MV-4-11 (cell line): ENCODE measurements around the gene PLEK.
A peak's percentile ranks its signal among the peaks of the same experiment; 100 is the strongest.
"Not testable (repeated sequence)": the region's sequence is repeated elsewhere in the genome, so short reads cannot be mapped to it uniquely, and the experiment has no call there.

Experiments
- DNase-seq: peaks from one replicate; lab custom pipeline; 2025; lab: John Stamatoyannopoulos, UW

Gene PLEK

DNA sequence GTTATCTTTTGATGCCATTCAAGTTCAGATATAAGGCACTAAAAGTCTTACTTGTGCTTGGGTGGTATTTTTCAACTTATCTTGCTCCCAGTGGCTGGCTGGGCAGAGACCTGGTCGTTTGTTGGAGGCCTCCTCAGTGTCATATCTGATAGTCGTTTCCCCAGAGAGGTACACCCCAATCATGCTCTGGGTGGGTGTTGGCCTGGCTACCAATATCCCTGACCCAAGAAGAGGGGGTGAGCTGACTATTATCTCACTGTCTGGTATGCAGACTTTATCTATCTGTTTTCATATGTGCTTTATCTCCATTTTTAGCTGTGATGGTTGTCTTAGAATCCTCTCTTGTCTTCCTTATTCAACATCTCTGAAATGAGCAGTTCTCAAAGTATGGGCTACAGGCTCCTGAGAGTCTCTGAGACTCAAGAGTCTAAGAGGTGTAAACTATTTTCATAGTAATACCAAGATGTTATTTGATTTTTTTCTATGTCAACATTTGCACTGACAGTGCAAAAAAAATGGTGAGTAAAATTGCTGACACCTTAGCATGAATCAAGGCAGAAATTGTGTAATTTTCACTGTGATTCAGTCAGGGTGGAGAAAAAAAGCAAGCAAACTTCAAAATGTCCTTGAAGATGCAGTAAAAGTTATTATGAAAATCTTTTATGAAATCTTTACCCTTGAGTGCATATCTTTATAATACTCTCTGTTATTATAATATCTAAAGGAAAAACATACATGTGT is 12.3 kb upstream of the PLEK start:
- no peak for DNase-seq

DNA sequence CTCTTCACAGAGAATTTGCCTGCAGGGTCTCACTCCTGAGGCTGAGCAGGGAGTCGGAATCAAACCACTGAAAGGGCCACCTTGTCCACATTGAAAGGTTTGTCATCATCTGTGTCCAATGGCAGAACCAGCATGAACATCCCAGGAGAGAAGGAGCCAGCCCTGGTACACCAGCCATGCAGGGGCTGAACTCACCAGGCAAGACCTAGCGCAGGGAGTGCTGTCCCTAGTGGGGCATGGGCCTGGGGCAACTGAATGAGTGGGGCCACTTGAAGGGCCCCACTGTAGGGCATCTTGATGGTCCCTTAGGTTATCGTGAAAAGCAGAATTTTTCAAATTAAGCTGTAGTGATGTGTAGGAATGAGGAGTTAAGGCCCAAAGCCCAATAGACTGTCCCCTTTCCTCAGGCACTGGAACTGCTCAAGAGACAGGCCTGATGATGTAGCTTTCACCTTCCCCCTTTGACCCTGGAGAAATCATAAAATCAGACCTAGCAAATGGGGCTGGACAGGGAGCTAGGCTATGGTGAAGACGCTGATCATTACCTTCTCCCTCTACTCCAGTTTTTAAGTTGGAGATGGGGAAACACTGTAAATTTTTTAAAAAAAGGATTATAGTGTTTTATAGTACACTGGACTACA is 8.4 kb upstream of the PLEK start:
- DNase-seq, result no peak

DNA sequence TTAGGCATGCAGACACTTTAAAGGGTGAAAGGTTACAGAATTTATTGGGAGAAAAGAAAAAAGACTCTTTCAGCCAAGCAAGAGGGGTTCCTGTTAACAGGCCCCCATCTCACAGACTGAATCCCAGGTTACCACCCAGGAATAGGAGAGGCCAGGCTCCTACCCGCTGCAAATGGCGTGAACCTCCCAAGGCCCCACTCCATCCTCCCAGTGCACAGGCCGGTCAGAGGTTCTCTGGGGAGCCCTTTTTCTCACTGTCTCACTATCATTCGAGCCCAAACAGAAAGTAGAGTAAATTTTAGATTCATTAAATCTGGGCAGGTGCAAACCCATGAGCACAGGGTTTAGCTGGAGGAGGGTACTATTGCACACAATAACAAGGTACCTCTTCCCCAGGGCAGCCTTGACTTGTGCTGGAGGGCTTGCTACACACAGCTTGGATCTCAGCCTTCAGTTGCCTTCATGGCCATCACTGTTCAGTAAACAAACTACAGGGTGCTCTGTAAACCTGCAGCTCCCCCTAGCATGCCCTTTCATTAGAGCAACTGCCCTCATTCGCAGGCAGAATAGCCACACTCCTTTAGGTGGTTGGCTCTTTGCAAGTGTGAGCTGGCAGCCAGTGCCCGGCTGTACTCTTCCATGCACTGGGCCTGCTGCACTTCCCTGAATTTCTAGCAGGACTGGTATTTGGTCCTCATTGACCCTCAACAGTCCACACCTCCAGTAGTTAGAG is 7.3 kb upstream of the PLEK start:
- DNase-seq, result peak; percentile 45

DNA sequence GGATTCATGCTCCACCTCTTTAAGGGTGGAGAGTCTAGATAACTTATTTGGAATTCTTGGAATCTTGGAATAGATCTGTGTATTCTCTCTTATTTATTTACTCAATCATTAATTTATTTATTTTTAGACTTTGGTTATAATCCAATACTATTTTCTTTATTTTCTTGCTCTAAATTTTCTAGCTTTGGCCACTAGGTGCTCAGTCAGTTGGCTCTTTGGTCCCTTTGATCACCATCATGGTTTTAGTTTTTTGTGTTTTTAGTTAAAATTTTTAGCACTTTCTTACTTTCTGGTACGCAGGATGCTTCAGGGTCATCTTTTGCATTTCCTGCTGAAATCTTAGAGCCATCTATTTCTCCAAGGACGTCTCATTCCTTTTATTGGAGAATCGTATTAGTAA is 5.2 kb upstream of the PLEK start:
- DNase-seq, result no peak

DNA sequence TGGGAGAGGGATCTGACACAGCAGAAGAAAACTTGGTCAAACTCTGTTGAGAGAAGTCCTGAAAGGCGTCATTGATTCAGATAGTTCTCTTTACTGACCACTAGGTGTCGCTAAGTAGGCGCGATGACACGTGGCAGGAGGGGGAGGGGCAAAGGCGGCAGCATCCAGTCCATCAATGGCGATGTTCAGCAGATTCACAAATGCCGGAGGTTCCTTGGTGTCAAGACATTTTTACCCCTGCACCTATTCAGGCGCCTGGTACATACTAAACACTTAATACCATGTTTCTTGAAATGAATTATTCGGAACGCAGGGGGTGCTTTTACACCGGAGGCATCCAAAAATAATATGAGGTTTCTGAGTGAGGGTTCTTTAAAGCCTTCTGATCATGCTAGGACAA is 3.0 kb upstream of the PLEK start:
- DNase-seq, result peak; percentile 81

DNA sequence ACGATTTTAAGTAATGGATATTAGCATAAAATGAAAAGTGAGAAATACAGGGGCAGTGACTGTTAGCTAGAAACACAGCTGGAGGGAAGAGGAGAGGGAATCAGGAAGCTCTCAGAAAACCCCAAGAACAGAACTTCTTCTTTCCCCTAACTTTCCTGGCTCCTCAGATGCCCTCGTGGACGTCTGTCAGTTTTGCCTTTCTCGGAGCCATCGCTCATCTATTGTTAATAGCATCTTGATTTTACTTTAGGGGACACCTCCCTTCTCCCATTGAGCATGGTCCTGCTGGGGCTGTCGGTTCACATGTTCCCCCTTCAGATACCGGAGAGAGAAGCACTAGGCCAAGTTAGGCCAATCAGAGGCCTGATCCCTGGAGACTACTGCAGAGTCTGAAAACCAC is 2.3 kb upstream of the PLEK start:
- DNase-seq, result peak; percentile 66

DNA sequence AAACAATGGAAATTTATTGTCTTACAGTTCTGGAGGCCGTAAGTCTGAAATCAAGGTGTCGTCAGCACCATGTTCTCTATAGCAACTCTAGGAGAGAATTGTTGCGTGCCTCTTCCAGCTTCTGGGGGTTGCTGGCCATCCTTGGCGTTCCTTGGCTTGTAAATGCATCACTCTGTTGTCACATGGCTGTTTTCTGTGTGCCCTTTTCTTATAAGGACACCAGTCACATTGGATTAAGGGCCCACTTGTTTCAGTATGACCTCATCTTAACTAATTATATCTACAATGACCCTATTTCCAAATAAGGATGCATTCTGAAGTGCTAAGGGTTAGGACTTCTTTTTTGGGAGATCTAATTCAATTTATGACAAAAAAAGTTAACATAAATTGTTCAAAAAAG is 1.4 kb upstream of the PLEK start:
- peak; percentile 61 for DNase-seq

DNA sequence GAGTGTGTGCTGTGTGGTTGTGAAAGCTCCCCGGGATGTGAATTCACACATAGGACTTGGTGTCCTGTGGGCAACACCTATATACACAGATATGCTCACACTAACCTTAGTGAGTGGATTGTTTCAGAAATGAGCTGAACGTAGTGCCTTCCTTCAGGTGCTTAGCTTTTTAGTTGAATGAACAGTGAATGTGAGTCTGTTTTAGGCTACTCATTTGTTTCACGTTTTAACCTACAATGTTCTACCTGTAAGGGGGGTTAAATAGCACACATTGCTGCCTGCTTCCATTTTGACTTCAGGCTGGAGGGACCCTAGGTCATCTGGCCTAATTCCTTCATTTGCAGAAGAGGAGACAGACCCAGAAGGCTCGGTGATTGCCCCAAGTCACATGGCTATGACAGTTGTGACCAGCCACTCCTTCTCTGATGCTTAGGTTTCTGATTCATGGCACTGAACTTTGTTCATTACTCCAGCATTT is 1.0 kb downstream of the PLEK start:
- DNase-seq, result peak; percentile 56

DNA sequence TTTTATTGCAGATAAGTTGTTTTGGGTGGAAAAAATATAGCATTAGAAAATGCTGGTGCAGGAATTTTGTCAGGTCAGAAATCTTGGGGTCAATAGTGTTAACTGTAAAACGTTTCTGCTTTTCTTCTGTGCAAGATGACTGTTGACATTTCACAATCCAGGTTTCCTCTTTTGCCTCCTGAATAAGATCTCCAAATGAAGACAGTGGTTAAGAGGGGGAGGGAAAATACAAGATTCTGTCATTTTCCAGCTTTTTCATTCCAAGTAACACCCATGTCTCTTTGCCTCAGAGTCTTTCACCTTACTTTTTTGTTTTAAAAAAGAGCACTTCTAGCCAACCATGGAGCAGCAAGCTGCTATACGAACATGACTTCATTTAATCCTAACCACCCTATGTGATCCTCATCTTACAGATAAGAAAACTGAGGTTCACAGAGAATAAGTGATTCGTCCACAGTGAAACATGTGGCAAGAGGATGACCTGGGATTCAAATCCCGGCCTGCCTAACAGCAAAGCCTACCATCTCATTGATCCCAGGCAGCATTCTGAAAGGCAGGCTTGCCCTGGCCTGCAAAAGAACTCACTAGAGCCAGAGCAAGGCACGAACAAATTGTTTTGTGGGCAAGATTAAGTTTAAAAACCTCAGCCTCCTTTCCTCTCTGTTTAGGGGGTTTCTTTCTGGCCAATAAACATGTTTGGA is 3.0 kb downstream of the PLEK start:
- peak; percentile 91 for DNase-seq

DNA sequence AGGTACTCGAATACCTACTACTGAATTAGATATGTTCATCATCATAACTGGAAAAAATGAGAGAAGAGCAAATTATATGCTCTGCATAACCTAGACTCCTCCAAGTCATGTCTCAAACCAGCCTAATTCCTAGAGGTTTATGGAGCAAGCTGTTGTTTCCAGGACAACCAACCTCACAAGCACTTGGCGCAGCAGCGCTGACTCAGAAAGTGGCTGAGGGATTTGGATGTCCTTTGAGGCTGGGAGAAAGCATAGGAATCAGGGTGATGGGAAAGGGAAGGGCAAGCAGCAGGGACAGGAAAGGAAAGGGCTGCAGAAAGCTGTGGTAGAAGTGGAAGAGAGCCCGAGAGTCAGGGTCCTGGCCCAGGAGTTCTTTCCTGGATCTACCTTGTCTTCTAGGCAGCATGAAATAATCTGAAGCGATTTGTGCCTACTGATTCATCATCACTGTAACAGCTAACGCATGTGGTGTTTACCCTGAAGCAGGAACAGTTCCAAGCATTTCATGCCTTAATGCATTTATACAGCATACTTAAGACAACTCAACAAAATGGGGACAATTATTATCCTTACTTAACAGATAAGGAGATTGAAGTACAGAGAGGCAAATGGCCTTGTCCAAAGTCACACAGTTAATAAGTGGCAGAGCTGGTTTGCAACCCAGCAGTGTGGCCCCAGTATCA is 3.7 kb downstream of the PLEK start:
- peak; percentile 44 for DNase-seq

DNA sequence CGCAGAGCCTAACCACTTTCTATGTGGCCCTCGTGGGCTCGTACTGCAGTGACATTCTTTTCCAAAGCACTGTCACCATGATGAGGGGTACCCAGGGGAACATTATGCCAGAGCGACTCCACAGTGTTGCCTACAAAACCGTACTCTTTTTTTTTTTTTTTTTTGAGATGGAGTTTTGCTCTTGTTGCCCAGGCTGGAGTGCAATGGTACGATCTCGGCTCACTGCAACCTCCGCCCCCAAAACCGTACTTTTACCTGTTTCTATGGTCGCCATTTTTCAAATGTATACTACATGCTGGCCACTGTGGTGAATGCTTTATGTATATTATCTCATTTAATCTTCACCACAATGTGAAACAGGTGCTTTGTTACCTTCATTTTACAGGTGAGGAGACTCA is 4.3 kb downstream of the PLEK start:
- DNase-seq, result no peak

DNA sequence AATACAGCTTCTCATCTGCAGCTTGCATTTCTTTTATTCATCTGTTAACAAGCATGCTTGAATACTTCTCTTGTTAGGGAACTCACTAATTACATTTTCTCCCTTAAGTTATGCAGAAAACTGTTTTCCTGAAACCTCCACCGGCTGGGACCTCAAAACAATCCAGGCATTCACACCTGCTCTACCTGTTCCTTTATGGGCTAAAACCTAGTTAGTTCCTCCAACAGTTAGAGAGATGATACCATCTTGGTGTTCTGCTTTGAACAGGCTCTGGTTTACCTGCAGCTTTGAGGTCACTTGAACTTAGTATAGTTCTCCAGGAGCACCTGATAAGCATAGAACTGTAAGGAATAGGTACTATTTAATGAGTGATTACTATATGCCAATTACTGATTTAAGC is 6.1 kb downstream of the PLEK start:
- DNase-seq, result no peak

DNA sequence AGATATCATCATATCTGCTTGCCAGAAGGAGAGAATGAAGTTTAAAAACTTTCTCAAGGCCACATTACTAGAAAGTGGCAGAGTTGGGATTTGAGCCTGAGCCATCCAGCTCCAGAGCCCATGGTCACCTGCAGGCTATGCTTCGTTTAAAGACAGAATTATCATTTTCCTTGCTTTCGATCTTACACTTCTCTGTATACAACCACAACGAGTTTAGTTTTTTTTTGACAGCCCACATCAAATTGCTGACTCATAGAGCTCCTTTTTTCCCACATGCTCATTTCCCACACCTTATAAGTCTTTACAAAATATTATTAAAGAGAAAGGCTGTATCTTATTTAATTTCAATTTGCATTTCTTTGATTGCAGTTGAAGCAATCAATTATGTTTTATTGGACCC is 6.5 kb downstream of the PLEK start:
- DNase-seq, result peak; percentile 62

DNA sequence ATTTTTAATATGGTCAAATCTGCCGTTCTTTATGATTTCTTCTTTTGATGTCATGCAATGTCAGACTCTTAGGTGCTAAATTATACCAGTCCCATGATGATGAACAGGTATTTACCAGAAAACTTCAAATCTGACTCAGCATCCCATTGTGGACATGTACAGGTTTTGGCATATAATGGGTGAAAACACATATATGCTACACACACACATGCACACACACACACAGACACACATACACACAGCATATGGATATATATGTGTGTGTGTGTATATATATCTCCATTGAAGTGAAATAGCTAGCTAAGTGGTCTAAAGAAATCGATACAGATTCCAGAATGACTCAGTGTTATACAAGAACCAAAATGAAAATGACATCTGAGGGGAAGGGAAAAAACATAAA is 7.4 kb downstream of the PLEK start:
- DNase-seq, result no peak

DNA sequence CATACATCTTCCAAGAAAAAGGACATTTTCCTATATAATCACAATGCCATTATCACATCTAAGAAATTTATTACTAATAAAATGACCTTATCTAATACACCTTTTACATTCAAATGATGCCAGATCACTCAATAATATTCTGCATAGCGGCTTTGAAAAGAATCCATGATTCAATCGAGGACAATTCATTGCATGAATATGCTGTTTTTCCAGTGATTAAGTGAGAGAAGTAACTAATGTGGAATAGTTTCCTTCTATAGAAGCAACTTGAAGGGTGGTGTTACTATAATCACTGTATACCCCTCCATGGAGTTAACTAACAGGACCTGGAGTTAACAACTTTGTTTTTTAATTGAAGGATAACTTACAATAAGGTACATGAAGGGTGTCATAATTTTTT is 9.1 kb downstream of the PLEK start:
- no peak for DNase-seq

DNA sequence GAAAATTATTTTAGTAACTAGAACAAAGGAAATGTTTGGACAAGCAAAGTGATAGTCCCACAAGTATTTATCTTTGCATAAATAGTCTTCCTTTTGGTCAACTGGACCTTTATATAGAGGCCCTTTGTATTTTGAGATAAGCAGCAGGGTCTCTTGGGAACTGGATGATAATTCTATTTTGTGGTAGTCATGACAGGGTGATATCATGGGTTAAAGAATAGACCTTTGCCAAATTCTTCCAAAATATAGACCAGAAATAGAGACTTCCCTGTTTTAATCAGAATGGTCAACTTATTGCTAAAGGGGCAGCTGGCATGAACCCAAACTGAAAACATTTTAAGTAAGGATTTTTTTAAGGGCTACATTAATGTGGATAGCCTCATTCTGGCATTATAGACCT is 10.5 kb downstream of the PLEK start:
- DNase-seq, result peak; percentile 37

DNA sequence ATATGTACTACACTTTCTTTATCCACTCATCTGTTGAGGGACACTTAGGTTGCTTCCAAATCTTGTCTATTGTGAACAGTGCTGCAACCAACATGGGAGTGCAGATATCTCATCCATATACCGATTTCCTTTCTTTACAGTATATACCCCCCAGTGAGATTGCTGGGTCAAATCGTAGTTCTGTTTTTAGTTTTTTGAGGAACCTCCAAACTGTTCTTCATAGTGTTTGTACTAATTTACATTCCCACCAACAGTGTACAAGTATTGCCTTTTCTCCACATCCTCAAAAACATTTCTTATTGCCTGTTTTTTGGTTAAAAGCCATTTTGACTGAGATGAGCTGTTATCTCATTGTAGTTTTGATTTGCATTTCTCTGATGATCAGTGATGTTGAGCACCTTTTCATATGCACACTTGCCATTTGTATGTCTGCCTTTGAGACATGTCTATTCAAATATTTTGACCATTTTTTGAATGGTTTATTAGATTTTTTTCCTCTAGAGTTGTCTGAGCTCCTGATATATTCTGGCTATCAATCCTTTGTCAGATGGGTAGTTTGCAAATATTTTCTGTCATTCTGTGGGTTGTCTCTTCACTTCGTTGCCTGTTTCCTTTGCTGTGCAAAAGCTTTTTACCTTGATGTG is 12.2 kb downstream of the PLEK start:
- peak; percentile 82 for DNase-seq

DNA sequence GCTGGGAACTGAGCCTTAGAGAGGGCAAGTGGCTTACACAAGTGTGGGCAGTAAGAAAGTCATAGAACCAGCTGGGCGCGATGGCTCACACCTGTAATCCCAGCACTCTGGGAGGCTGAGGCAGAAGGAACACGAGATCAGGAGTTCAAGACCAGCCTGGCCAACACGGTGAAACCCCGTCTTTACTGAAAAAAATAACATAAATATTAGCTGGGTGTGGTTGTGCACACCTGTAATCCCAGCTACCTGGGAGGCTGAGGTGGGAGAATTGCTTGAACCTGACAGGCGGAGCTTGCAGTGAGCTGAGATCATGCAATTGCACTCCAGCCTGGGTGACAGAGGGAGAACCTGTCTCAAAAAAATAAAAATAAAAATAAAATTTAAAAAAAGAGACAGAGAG is 13.7 kb downstream of the PLEK start:
- DNase-seq, result not testable (repeated sequence)

DNA sequence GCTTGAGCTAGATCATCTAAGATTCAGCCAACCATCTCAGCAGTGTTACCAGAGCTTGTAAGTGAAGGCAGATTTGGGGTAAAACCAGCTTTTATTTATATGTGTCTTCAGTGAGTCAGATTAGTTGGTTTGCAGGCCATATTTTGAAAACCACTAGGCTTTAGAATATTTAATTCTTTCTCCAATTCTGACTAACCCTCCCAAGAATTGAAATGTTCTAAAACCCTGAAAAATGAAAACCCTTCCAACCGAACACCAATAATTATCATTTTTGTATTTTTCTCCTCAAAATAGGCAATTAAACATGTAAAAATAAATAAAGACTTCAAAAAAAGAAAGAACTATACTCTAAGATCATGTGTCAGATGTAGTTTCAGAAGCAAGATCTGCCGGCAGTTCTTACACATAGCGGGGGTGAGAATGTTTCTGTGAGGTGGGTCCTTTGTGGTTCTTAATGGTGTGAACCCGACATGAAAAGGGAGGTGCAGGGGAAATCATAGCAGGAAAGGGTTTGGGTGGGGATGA is 14.2 kb downstream of the PLEK start:
- DNase-seq, result no peak

DNA sequence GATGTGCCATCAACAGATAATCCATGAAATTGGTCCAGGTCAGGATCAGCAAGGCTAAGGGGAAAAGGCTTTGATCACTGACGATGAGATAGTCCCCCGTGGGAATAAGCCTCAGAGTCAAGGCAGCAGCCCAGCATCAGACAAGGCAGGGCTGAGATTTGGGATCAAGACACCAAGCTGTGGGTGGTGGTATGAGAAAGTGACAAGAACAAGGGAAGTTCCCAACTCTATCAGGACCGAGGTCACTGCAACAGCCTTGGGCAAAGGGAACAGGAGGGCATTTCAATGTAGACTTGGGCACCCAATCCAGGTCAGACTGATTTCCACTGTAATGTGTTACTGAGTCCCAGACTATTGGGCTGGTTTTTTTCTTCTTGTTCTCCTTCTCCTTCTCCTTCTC is 18.7 kb downstream of the PLEK start:
- no peak for DNase-seq

DNA sequence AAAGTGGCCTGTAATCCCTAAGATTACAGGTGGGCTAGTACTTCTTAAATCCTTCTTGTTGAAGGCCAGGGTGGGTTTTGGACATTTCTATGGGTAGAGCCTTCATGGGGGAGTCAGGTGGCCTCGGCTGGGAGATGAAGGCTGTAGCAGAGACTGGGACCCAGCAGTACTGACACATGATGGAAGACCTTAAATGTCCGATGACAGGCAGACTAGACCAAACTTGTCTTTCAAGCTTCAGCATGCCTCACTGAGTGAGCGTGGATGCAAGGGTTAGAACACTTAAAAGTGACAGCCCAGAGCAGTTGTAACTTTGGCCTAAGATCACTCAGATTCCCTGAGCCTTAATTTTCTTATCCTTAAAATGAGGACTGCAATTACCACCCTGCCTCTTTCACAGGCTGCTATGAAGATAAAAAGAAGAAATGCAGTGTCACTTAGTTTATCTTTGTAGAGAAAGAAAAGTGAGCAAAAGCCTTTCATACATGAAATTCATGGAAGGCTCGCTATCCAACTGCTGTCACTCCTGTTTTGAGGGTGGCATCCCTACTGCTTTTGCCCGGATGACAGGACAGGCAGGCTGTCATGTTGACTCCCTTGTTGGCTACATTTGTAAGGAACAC is 19.5 kb downstream of the PLEK start:
- DNase-seq, result no peak
